GM18508 (cell line): ENCODE data around the gene SUPT6H.
A peak's percentile ranks its signal among the peaks of the same experiment; 100 is the strongest.

Experiments used
- ATAC-seq: cut with Tn5 transposase; IDR thresholded peaks from one replicate; pipeline ENCODE4 v1.9.1; 2021; ENCODE audit warnings: moderate number of reproducible peaks; ENCODE audit not compliant: insufficient read depth, unreplicated experiment

Gene SUPT6H

GRCh38 chr17:28700278-28700677 is 38.3 kb downstream of the SUPT6H start:
- no peak for ATAC-seq

GRCh38 chr17:28700830-28701492 is 39.0 kb downstream of the SUPT6H start:
- no peak for ATAC-seq

DNA sequence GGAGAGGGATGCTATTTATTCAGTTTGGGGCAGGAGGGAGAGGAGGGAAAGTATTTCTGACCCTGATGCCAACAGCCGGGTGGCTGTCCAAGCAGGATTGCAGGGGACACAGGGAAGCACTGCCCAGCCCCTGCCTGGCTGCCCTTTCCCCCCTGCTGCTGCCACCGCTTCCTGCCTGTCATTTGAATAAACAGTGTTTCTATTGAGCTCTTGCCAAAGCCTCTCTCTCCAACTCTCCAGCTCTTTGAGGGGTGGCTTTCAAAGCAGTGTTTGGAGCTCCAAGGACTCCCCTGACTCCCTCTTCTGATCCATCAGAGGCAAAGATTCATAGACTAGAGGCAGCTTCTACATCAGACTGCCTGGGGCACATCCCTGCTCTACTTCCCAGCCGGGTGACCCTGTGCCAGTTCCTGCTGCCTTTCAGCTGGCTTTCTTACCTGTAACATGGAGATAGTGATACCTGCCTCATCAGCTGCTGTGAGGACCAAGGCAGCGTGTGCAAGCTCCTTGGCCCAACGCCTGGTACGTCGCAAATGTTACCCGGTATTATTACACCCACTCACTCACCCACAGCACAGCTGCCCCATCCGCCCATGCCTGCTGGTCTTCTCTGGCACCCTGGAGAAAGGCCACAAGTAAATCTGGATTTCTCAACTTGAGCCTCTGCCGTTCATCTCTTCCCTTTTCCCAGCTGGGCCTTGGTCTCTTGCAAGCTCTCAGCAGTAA is 40.2 kb downstream of the SUPT6H start:
- ATAC-seq: no peak

GRCh38 chr17:28702752-28703150 is 40.7 kb downstream of the SUPT6H start:
- ATAC-seq: no peak

- no peak for ATAC-seq
Measured at GRCh38 chr17:28703552-28704218, 41.7 kb downstream of the SUPT6H start.

GRCh38 chr17:28704219-28704858 is 42.3 kb downstream of the SUPT6H start:
- ATAC-seq: no peak

- no peak for ATAC-seq
Measured at GRCh38 chr17:28705074-28705659, 43.2 kb downstream of the SUPT6H start.

DNA sequence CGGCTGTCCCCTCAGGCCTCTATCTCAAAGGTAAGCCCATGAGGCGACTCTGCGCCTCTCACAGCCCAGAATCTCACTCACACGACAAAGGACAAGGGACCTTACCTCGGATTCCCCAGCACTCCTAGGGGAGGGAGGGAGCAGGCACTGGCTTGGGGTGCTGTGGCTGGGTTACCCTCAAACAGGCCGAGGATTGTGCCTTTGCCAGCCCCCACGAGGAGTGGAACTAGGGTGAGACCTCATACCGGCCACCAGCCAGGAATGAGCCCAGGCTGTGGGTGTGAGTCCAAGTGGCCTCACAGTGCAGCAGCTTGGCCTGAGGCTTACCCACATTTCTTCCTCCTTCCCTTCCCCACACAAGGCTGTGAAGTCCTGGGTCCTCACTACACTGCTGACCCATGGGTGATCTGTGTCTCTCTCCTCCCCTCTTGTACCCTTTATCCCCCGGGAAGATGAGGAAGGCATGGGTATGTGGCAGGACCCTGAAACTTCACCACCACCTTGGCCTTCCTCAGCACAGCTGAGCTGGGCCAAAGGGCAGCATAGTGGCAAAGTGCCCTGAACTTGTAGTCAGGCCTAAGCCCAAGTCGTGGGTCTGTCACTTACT is 43.8 kb downstream of the SUPT6H start:
- ATAC-seq: no peak

DNA sequence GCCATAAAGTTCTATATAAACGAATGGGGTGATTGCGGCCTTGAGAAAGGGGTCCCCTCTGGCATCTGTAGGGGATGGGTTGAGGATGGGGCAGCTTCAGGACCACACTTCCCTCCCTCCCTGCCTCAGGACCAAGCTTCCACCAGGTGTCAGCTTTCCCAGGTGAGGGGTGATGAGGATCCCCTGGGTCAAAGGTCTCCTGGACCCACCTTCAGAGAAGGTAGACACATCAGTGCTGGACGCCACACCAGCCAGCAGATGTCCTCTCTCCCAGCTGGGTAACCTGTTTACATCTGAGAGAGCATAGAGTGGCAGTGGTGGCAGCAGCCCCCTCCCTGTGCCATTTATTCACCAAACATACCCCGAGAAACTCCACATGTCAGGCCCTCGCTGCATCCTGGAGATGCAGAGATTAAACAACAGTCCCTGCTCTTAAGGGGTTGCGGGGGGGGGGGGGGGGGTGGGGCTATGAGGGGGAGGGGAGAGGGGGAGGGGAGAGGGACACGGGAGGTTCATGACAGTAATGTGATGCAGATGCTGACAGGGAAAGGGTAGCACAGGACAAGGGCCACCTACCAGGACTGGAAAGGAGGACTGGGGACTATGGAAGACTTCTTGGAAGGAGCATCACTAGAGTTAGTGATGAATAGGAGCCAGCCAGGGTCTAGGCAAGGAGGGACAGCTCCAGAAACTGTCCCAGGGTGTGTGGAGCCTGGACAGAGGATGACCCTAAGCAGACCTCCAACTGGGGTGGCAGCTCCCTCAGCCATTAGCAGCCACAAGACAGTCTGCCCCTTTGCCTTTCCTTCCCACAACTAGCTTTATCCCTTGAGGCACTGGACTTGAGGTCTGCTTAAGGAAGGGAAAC is 44.7 kb downstream of the SUPT6H start:
- no peak for ATAC-seq

DNA sequence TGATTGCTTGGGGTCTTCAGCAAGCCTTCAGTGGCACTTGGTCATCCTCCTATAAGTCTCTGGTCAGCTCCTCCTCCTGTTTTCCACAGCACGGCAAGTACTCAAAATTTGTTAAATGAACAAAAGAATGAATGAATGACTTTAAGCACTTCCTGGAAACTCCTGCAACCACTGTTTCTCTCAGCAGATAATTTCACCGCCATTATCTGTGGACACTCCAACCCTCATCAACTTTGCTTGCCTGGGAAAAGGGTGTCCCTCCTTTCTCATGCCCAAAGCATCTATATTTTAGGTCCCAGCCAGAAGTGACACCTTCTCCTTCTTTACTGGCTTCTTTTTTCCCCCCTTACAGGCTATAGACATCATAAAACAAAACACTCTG is 45.3 kb downstream of the SUPT6H start:
- no peak for ATAC-seq

GRCh38 chr17:28710861-28711722 is 49.1 kb downstream of the SUPT6H start:
- peak; percentile 40 for ATAC-seq

DNA sequence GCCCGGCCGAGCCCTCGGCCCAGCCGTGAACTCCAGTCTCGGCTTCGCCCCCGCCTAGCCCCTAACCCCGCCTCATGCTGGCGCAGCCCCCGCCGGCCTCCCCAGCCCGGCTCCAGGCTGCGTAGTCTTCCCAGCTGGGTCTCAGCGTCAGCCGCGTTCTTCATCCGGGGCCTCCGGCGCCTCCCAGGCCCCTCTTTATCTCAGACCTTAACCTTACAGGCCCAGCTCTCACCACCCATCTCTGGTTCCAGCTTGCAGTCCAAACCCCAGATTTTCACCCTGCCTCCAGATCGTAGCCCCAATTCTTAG is 49.7 kb downstream of the SUPT6H start, which contains the start of gene PROCA1:
TSS of gene PROCA1 (minus strand) at position 166 of the 309 bp plus-strand sequence. CDS start 228 bp downstream, outside the sequence.
- no peak for ATAC-seq

- ATAC-seq: no peak
Measured at GRCh38 chr17:28712032-28712704, 50.2 kb downstream of the SUPT6H start.

GRCh38 chr17:28712705-28713415 is 50.9 kb downstream of the SUPT6H start:
- no peak for ATAC-seq

GRCh38 chr17:28714281-28714680 is 52.3 kb downstream of the SUPT6H start:
- ATAC-seq: no peak

DNA sequence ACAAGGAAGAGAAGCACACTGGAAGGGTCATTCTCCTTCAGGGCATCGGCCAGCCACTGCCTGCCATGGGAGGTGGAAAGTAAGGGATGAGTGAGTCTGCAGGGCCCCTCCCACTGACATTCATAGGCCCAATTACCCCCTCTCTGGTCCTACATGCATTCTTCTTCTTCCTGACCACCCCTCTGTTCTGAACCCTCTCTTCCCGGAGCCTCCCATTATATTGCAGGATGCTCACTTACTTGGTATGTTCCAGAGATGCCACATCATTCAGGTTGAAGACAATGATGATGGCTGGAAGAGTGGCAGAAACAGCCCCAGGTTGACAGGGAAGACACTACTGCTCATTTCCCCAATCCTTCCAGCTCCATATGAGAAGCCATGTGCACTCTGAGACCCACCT is 53.2 kb downstream of the SUPT6H start:
- ATAC-seq: no peak
